Bronchial epithelial cell (primary cell): ENCODE measurements around the gene INPPL1. TPM values are rescaled to one million over a fixed set of nuclear protein-coding genes. Genes with fewer than 3 reads are reported as not detected.

Experiments
- DNase-seq: peaks from one replicate; pipeline ENCODE4 v3.0.0-alpha.2; 2010; ENCODE audit warnings: low read depth
- FAIRE-seq: peaks from 2 replicates; lab custom pipeline; 2011; peaks lifted over from hg19 to GRCh38; lab: Jason Lieb, UNC
- H3K27me3 ChIP-seq: 2 replicates; pipeline ENCODE4 v1.5.1; 2011; ENCODE audit warnings: low read length; ENCODE audit not compliant: control insufficient read depth, insufficient read depth
- H3K36me3 ChIP-seq: 2 replicates; pipeline ENCODE4 v1.5.1; 2011; ENCODE audit warnings: low read length; ENCODE audit not compliant: control insufficient read depth, insufficient read depth
- H3K4me3 ChIP-seq: 2 replicates; pipeline ENCODE4 v1.5.1; 2011; ENCODE audit warnings: mild to moderate bottlenecking, low read depth, low read length, control low read depth
- CTCF ChIP-seq: IDR thresholded peaks from 2 replicates; pipeline ENCODE4 v1.5.1; 2011; ENCODE audit warnings: mild to moderate bottlenecking, moderate library complexity, low read length, control low read depth, inconsistent platforms; ENCODE audit not compliant: insufficient read depth, severe bottlenecking
- total RNA-seq: library from RNA; depleted of rRNA; stranded (reverse); fragments of >200 nt; gene quantifications from 2 replicates; pipeline ENCODE4 v1.2.1, GENCODE V29; 2014

INPPL1 gene
- total RNA-seq, 1 donor from 2014 or later, result 12.6 TPM

GRCh38 chr11:72226701-72227100, 2.1 kb downstream of the INPPL1 start:
- Histone ChIP-seq H3K4me3 (no peak overlapping the region), H3K36me3 (peaks cover 41% of the 10 kb centered on the region), H3K27me3 (no peaks in the 10 kb centered on the region)
- DNase-seq (no peak), FAIRE-seq (no peak)
- TF ChIP-seq CTCF, result no peak

GRCh38 chr11:72227316-72228228, 3.0 kb downstream of the INPPL1 start:
- Histone ChIP-seq H3K4me3 (no peak overlapping the region), H3K36me3 (peaks cover 49% of the 10 kb centered on the region), H3K27me3 (no peaks in the 10 kb centered on the region)
- TF ChIP-seq CTCF, result no peak
- FAIRE-seq (no peak), DNase-seq (no peak)

DNA sequence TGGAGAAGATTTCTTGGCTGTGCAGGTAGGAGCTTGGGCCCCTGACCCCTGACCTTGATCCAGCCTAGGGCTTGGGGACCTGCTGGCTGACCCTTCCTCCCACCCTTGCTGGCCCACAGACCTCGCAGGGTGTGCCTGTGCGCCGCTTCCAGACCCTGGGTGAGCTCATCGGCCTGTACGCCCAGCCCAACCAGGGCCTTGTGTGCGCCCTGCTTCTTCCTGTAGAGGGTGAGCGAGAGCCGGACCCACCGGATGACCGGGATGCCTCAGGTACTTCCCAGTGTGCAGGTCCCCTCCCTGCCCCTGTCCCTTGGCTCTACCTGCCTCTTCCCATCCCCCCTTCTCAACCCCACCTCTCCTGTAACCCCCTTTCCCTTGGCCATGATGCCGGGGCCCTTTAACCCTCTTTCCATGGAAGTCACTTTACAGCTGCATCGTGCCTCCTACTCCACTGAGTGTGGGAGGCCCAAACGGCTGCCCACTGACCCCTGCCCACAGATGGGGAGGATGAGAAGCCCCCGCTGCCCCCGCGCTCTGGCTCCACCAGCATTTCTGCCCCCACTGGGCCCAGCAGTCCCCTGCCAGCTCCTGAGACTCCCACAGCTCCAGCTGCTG, 3.8 kb downstream of the INPPL1 start:
- FAIRE-seq (no peak), DNase-seq (no peak)
- peak; percentile 48 for TF ChIP-seq CTCF
- Histone ChIP-seq H3K36me3 (peaks cover 56% of the 10 kb centered on the region), H3K4me3 (no peak overlapping the region), H3K27me3 (no peaks in the 10 kb centered on the region)

GRCh38 chr11:72228844-72229231, 4.3 kb downstream of the INPPL1 start:
- Histone ChIP-seq H3K36me3 (peaks cover 61% of the 10 kb centered on the region), H3K27me3 (no peaks in the 10 kb centered on the region), H3K4me3 (no peak overlapping the region)
- no peak for TF ChIP-seq CTCF
- FAIRE-seq (no peak), DNase-seq (no peak)

DNA sequence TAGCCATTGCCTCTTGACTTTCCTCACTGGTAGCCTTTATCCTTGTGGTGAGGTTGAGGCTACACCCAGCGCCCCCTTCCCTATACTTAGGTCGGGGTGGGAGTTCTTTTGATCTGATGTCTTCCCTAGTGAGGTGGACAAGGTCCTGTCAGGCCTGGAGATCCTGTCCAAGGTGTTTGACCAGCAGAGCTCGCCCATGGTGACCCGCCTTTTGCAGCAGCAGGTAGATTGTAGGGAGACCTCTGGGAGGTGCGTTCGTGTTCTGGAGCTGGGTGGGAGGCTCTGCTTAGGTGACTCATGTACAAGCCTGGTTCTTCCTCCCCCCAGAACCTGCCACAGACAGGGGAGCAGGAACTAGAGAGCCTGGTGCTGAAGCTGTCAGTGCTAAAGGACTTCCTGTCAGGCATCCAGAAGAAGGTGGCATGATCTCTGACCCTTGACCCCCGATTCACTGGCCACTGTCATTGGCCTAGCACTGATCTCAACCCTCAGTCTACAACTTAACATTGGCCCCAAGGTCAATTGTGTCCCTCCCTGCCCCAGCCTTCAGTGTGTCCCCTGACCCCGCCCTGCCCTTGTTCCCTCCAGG, 4.9 kb downstream of the INPPL1 start:
- DNase-seq (no peak), FAIRE-seq (peak; percentile 91)
- Histone ChIP-seq H3K27me3 (no peaks in the 10 kb centered on the region), H3K36me3 (peaks cover 66% of the 10 kb centered on the region), H3K4me3 (no peak overlapping the region)
- TF ChIP-seq CTCF, result no peak
